HG02852 (cell line): ENCODE data around the gene VAPB.

Experiments
- ATAC-seq: cut with Tn5 transposase; IDR thresholded peaks from one replicate; pipeline ENCODE4 v1.9.1; 2021; ENCODE audit warnings: mild to moderate bottlenecking, moderate library complexity; ENCODE audit not compliant: unreplicated experiment

Gene VAPB

DNA sequence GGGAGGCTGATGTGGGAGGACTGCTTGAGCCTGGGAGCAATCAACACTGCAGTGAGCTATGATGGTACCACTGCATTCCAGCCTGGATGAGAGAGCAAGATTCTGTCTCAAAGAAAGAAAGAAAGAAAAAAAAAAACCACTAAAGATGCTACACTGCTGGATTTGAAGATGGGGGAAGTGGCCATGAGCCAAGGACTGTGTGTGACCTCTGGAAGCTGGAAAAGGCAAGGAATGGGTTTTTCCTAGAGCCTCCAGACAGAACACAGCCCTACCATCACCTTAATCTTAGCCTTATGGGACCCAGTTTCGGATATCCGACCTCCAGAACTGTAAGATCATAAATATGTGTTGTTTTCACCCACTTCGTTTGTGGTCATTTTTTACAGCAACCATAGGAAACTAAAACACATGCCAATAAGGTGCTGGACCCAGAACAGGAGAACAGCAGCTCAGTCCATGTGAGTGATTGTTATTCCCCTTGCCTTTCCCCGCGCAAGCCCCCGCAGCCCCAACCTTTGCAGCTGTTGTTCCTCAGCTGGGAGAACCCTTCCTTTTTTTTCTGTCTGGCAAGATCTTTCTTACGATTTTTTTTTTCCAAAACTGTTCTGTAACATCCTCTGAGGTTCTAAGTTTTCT is 11.1 kb upstream of the VAPB start:
- no peak for ATAC-seq

GRCh38 chr20:58378704-58379103 is 10.3 kb upstream of the VAPB start:
- no peak for ATAC-seq

DNA sequence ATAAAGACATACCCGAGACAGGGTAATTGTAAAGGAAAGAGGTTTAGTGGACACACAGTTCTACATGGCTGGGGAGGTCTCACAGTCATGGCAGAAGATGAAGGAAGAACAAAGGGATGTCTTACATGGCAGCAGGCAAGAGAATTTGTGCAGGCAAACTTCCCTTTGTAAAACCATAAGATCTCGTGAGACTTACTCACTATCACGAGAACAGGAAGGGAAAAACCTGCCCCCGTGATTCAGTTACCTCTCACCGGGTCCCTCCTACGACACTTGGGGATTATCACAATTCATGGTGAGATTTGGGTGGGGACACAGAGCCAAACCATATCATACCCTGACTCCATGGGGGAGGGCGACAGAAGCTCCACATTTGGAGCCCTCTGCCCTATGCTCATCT is 7.4 kb upstream of the VAPB start:
- no peak for ATAC-seq

DNA sequence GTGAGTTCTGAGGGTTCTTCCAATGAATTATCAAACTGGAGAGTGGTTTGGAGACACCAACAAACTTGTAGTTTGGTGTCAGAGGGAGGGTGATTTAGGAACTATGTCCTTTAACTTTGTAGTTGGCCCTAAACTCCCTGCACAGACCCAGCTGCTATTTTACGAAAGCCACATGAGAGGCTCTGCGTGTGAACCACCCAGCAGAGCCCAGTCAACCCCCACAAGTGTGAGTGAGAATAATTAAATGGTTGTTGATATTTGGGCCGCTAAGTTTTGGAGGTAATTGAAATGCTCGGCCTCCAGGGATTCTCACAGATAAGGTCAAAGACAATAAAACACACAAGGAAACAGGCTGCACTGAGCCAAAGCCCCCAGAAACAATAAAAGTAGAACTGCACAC is 6.9 kb upstream of the VAPB start:
- no peak for ATAC-seq

DNA sequence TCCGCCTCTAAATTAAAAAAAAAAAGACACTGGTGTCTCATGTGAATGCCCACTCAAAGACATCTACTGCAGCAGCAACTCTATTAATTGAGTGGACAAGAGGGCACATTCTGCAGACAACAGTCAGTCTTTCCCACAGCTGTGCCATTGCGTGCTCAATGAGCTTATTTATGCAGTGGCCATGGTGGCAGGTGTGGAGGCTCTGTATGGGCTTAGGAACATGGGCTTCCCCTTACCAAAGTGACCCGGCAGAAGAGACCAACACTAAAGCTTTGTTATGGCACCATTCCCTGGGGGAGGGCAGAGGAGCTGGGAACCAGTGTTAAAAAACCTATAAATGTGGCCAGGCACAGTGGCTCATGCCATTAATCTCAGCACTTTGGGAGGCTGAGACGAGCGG is 4.2 kb upstream of the VAPB start:
- no peak for ATAC-seq

GRCh38 chr20:58388028-58388601 is 914 bp upstream of the VAPB start:
- no peak for ATAC-seq

DNA sequence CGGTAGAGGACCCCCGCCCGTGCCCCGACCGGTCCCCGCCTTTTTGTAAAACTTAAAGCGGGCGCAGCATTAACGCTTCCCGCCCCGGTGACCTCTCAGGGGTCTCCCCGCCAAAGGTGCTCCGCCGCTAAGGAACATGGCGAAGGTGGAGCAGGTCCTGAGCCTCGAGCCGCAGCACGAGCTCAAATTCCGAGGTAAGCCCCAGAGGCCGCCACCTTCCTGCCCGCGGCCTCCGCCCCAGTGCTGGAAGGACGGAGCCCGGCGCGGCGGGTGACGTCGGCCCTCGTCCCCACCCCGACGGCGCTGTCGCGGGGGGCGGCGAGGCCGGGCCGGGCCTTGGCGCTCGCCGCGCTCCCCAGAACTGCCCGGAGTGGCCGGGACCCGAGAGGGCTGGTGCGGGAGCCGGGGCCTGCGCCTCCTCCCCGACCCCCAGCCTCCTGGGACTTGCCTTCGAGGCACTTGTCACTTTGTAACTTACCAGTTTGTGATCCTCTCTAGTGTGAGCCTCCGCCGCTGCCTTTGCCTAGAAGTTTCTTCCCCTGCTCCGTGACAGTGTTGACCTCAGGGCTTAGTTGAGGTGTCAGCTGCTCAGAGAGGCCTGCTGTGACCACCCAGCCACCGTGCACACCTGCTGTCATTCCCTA is 417 bp downstream of the VAPB start:
- peak; percentile 38 for ATAC-seq

DNA sequence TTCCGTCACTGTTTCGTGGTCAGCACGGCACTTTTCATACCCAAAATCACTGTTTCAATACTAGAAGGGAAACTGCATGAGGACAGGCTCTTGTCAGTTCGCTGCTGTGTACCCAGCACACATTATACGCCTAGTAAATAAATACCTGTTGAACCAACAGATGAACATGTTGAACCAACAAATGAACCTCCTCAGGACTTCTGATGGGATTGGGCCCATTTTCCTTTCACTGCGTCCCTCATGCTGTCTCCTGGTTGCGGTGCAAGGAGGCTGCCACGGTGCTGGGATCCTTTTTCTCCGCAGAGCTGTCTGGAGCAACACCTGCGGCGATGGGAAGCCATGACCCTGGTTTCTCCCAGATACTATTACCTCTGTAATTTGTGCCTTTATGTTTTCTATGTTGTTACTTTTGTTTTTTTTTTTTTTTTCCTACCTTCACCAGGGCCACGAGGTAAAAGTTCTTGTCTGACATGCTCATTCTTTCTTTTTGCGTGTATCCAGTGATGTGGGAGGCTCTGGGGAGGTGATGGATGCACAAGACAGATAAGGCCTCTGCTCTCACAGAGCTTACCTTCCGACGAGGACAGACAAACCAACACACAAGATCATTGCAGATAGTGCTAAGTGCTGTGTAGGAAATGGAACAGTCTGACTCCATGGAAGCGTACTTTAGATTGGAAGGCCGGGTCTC is 1.1 kb downstream of the VAPB start:
- ATAC-seq: no peak

- ATAC-seq: no peak
Measured at GRCh38 chr20:58390659-58391035, 1.6 kb downstream of the VAPB start.

- ATAC-seq: no peak
Measured at GRCh38 chr20:58392286-58392685, 3.3 kb downstream of the VAPB start.

DNA sequence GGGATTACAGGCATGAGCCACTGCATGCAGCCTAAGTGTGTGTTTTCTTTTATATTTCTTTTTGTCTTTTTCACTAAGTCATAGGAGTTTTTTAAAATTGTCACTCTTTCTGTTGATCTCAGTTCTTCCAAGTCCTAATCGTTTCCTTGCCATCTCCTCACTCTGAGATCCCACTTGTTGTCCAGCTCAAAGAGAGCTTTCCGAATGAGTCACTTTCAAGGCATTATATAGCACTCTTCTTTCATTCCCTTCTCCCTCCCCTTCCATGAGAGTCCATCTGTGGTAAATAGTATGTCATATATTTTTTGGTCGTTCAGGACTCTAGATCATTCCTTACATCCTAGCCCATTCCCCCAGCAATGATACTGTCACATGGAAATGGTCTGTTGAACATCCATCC is 4.3 kb downstream of the VAPB start:
- ATAC-seq: no peak

DNA sequence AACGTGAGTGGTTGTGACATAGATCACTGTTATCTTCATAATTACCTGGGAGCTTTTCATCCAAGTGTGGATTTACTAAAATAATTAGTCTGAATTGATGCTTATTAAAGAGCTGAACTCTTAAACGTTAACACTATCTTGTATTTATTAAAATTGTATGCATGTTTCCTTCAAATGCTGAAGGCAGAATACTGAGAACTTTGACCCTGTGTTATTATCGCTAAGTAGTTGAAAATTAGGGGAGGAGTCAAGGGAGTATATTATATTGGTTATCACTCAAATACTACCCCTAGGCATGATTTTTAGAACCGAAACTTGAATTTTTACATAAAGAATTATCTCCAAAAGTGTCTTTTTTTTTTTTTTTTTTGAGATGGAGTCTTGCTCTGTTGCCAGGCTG is 5.8 kb downstream of the VAPB start:
- no peak for ATAC-seq

GRCh38 chr20:58395604-58396003 is 6.6 kb downstream of the VAPB start:
- no peak for ATAC-seq

- ATAC-seq: no peak
Measured at GRCh38 chr20:58397429-58397828, 8.4 kb downstream of the VAPB start.

DNA sequence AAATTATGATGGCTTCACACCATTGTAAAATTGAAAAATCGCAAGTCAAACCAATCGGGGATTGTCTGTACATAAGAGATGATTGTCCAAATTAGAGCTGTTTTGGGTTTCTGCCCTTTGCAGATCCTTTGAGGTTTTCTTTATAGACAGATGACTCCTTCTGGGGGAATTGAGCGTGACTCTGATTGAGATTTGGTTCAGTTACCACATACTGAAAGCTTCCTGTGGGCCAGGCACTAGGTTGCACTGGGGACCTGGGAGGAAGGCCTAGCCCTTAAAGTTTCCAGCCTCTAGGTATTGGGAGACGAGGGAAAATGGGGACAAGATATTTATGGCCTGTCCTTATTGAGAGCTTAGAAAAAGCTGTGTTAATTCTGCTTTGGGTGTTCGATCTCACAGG is 9.2 kb downstream of the VAPB start:
- no peak for ATAC-seq

GRCh38 chr20:58399926-58400325 is 10.9 kb downstream of the VAPB start:
- no peak for ATAC-seq

GRCh38 chr20:58401162-58401561 is 12.1 kb downstream of the VAPB start:
- ATAC-seq: no peak

DNA sequence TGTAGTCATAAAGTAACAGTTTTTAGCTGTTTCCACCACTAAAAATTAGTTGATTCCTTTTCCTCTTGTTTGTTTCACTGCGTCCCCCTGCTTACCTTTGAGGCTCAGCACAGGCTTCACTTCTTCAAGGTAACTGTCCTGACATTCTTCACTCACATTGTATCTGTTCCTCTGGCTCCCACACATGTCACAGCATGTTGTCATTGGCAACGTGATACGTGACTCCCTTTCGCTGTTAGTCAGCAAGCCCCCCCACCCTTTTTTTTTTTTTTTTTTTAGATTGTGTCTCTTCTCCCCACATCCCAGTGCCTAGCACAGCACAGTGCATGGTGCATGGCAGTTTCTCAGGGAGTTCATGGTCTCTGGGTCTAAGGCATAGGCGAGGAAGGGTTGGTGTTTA is 13.3 kb downstream of the VAPB start:
- ATAC-seq: no peak

DNA sequence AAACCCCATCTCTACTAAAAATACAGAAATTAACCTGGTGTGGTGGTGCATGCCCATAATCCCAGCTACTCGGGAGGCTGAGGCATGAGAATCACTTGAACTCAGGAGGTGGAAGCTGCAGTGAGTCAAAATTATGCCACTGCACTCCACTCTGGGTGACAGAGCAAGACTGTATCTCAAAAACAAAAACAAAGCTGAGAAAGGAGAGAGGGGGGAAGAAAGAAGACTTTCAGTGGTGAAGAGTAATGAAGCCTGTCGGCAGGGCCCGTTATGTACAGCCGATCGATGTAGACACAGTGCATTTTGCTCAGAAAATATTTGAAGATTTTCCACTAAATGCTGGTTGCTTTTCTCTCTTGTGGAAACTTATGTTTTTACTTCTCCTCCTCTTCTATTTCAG is 13.8 kb downstream of the VAPB start:
- ATAC-seq: peak; percentile 84

DNA sequence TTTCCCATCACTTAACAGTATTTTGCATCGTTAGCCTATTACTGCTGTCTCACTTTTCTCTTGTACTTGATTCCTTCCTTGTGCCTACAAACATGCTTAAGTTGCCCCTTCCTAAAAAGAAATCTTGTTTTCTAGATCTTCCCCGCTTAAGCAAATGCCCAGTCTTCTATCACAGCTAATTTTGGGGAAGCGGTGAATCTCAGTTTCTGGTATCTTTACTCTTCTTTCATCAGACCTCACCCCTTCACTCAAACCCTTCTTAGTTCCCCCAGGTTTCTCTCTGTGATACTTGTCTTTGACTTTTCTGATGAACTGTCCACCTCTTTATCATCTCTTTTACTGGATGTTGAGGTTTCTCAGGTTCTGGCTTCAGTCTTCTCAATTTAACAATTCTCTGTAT is 14.2 kb downstream of the VAPB start:
- ATAC-seq: peak; percentile 33

DNA sequence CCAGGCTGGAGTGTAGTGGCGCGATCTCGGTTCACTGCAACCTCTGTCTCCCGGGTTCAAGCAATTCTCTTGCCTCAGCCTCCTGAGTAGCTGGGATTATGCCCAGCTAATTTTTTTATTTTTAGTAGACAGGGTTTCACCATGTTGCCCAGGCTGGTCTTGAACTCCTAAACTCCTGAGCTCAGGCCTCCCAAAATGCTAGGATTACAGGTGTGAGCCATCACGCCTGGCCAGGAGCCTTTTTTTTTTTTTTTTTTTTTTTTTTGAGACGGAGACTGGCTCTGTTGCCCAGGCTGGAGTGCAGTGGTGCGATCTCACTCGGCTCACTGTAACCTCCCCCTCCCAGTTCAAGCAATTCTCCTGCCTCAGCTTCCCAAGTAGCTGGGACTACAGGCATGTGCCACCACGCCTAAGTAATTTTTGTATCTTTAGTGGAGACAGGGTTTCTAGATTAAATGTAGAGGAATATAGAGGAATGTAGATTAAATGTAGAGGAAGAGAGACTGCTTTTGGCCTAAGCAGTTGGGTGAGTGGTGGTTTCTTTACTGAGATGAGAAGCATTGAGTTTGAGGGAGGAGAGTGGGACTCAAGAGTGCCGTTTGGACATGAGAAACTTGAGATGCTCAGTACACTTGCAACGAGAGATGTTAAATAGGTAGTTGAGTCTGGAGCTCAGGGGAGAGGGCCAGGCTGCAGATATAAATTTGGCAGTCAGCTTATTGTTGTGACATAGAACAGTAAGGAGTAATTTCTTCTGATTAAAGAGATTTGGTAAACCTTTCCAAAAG is 16.7 kb downstream of the VAPB start:
- no peak for ATAC-seq
